Measurements from ENCODE around the gene PXK.

DNA sequence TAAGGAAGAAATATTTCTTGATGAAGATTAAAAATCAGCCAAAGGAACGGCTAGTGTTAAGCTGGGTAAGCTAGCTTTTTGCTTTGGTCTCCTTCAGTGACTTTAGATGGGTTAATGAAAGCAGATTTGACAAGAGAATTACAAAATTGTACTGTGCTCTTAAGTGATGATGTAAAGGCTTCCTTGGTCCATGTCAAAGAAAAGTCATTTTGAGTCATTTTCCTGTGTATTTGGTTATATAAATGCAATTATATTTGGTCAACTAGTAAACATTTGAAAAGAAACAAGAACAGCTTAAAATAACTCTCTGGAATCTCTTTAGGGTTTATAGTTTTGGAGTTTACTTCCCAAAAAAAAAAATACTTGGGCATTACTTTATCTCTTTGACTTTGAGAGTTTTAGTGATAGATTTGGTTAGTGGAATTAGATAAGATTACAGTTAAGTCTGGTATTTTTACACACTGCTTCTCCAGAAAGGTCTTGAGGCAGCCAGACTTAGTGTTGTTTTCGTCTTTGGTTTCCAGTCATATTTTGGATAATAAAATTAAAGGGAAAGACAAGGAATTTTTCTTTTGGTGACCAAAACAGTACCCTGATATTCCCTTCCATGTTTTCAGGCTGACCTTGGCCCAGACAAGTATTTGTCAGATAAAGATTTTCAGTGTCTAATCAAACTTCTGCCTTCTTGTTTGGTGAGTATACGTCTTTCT lies 58.6 kb downstream of the PXK start:
- no peak for TF ChIP-seq GATA2 (IDR thresholded peaks at IDR 0.05; ENCODE audit: low read depth, low read length)
- no peak for TF ChIP-seq GATA3 (IDR thresholded peaks at IDR 0.05; ENCODE audit: low read depth, low read length)
